Osteoblast (primary cell): ENCODE results near the gene SIRT5. TPM values are rescaled to one million over a fixed set of nuclear protein-coding genes. Genes with fewer than 3 reads are reported as not detected.
A peak's percentile ranks its signal among the peaks of the same experiment; 100 is the strongest.

Experiments used
- DNase-seq: peaks from one replicate; pipeline ENCODE4 v3.0.0; 2011; ENCODE audit warnings: low spot score, mixed read lengths; ENCODE audit not compliant: insufficient read length; ENCODE audit errors: missing footprints
- H2AFZ ChIP-seq: 2 replicates; pipeline ENCODE4 v1.6.0; 2011; ENCODE audit warnings: mild to moderate bottlenecking, low read length
- H3K27ac ChIP-seq: 2 replicates; pipeline ENCODE4 v1.5.1; 2011; ENCODE audit warnings: mild to moderate bottlenecking, low read depth, low read length, moderate library complexity
- H3K27me3 ChIP-seq: 2 replicates; pipeline ENCODE4 v1.6.0; 2012; ENCODE audit warnings: mild to moderate bottlenecking, control low read depth, inconsistent platforms, low read length, moderate library complexity; ENCODE audit not compliant: insufficient read depth
- H3K36me3 ChIP-seq: 2 replicates; pipeline ENCODE4 v1.5.1; 2011; ENCODE audit warnings: mild to moderate bottlenecking, low read length, control low read depth, moderate library complexity; ENCODE audit not compliant: insufficient read depth
- H3K4me1 ChIP-seq: 2 replicates; pipeline ENCODE4 v1.5.1; 2011; ENCODE audit warnings: mild to moderate bottlenecking, low read length, control low read depth, moderate library complexity; ENCODE audit not compliant: insufficient read depth
- H3K4me2 ChIP-seq: 2 replicates; pipeline ENCODE4 v1.6.0; 2011; ENCODE audit warnings: mild to moderate bottlenecking, low read length; ENCODE audit not compliant: insufficient read depth
- H3K4me3 ChIP-seq: fragments of 200-600 bp; sonication (generic); 3 replicates; pipeline ENCODE4 v1.5.1; 2012; ENCODE audit warnings: mild to moderate bottlenecking, low read length, inconsistent platforms; ENCODE audit not compliant: insufficient read depth
- H3K79me2 ChIP-seq: 2 replicates; pipeline ENCODE4 v1.6.0; 2012; ENCODE audit warnings: mild to moderate bottlenecking, low read length, control low read depth, inconsistent platforms; ENCODE audit not compliant: insufficient read depth
- H3K9me3 ChIP-seq: 2 replicates; pipeline ENCODE4 v1.5.1; 2011; ENCODE audit warnings: low read depth, low read length, control low read depth
- H4K20me1 ChIP-seq: 2 replicates; pipeline ENCODE4 v1.6.0; 2012; ENCODE audit warnings: mild to moderate bottlenecking, low read length, control low read depth; ENCODE audit not compliant: insufficient read depth
- total RNA-seq: library from RNA; depleted of rRNA; stranded (reverse); fragments of >200 nt; gene quantifications from 2 replicates; pipeline ENCODE4 v1.2.3, GENCODE V29; 2012
- TF ChIP-seq, protein P1 (sequence below): IDR thresholded peaks from 2 replicates; pipeline ENCODE4 v1.5.1; 2011; ENCODE audit warnings: mild to moderate bottlenecking, low read depth, low read length, moderate library complexity; ENCODE audit errors: extremely low read depth

The SIRT5 gene
- total RNA-seq, 1 donor, result 9.0 TPM

DNA sequence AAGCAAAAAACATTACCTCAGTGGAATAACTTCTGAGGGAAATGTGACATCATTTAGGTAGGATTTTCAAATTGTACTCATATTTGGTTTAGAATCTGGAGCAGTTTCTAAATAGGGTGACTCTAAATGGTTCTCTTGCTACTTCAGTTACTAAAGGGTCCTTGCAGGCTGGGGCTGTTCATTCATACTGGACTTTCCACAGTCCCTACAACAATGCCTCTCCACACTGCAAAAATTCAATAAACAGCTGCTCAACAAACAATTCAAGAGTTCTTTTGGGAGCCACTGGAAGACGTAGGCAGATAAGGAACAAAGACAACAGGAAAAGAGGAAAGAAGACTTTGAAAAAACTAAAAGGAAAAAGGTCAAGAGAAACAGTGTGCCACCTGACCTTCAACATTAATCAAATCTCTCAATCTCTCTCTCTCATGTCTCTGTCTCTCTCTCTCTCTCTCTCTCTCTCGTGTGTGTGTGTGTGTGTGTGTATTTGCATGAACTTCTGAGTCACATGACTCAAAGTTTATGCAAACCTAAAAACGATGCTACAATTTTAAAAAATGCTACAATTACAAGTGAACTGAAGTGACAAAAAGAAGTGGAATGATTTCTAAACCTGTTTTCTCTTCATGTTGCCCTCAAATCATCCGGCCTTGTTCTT is 55.2 kb downstream of the SIRT5 start:
- TF ChIP-seq, protein P1, sequence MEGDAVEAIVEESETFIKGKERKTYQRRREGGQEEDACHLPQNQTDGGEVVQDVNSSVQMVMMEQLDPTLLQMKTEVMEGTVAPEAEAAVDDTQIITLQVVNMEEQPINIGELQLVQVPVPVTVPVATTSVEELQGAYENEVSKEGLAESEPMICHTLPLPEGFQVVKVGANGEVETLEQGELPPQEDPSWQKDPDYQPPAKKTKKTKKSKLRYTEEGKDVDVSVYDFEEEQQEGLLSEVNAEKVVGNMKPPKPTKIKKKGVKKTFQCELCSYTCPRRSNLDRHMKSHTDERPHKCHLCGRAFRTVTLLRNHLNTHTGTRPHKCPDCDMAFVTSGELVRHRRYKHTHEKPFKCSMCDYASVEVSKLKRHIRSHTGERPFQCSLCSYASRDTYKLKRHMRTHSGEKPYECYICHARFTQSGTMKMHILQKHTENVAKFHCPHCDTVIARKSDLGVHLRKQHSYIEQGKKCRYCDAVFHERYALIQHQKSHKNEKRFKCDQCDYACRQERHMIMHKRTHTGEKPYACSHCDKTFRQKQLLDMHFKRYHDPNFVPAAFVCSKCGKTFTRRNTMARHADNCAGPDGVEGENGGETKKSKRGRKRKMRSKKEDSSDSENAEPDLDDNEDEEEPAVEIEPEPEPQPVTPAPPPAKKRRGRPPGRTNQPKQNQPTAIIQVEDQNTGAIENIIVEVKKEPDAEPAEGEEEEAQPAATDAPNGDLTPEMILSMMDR, result no peak
- Histone ChIP-seq H3K36me3 (peaks cover 40% of the 10 kb centered on the region), H3K4me1 (no peaks in the 10 kb centered on the region), H3K27me3 (no peaks in the 10 kb centered on the region), H2AFZ (no peak overlapping the region), H3K4me3 (no peak overlapping the region), H3K9me3 (no peaks in the 10 kb centered on the region), H3K79me2 (peaks cover 8% of the 10 kb centered on the region), H3K4me2 (no peak overlapping the region), H4K20me1 (peaks cover 4% of the 10 kb centered on the region), H3K27ac (no peak overlapping the region)
- DNase-seq, result peak; percentile 15

DNA sequence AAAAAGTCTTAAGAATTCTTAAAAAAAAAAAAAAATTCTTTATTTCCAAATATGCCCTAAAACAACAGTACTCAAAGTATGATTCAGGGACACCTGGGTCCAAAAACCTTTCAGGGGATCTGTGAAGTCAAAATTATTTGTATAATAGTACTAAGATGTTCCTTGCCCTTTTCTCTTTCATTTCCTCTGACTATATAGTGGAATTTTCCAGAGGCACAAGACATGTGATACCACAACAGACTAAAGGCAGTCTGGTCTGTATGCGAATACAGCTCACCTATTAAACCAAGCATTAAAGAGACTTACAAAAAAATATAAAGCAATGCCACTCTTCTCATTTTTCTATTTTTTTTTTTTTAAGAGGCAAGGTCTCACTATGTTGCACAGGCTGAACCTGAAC is 56.1 kb downstream of the SIRT5 start:
- Histone ChIP-seq H3K4me1 (no peaks in the 10 kb centered on the region), H3K36me3 (peaks cover 36% of the 10 kb centered on the region), H3K4me3 (no peak overlapping the region), H3K27me3 (no peaks in the 10 kb centered on the region), H4K20me1 (no peaks in the 10 kb centered on the region), H3K9me3 (no peaks in the 10 kb centered on the region), H2AFZ (no peak overlapping the region), H3K79me2 (peaks cover 8% of the 10 kb centered on the region), H3K27ac (no peak overlapping the region), H3K4me2 (no peak overlapping the region)
- DNase-seq, result no peak
- TF ChIP-seq, protein P1, result no peak

DNA sequence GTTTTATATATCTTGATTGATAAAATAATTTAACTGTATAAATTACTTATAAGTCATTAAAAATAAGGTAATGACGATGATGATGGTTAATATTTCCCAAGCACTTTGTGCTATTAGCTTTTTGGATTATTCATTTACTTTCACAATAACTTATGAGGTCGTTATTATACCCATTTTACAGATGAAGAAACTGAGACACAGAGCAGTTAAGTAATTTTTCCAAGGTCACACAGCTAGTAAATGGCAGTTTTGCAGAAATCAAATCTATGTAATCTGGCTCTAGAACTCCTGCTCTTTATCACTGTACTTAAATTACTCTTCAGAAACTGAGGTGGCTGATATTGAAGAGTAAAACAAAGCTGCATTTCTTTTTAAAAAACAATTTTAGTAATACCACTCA is 58.9 kb downstream of the SIRT5 start:
- H3K79me2 ChIP-seq, result peaks cover 4% of the 10 kb centered on the region
- no peak for DNase-seq
- no peak overlapping the region for H3K4me2 ChIP-seq
- H3K4me3 ChIP-seq, result no peak overlapping the region
- H4K20me1 ChIP-seq, result no peaks in the 10 kb centered on the region
- H3K9me3 ChIP-seq, result no peaks in the 10 kb centered on the region
- no peak overlapping the region for H2AFZ ChIP-seq
- no peak overlapping the region for H3K27ac ChIP-seq
- peaks cover 34% of the 10 kb centered on the region for H3K36me3 ChIP-seq
- H3K27me3 ChIP-seq, result no peaks in the 10 kb centered on the region
- no peaks in the 10 kb centered on the region for H3K4me1 ChIP-seq
- TF ChIP-seq, protein P1, result no peak

DNA sequence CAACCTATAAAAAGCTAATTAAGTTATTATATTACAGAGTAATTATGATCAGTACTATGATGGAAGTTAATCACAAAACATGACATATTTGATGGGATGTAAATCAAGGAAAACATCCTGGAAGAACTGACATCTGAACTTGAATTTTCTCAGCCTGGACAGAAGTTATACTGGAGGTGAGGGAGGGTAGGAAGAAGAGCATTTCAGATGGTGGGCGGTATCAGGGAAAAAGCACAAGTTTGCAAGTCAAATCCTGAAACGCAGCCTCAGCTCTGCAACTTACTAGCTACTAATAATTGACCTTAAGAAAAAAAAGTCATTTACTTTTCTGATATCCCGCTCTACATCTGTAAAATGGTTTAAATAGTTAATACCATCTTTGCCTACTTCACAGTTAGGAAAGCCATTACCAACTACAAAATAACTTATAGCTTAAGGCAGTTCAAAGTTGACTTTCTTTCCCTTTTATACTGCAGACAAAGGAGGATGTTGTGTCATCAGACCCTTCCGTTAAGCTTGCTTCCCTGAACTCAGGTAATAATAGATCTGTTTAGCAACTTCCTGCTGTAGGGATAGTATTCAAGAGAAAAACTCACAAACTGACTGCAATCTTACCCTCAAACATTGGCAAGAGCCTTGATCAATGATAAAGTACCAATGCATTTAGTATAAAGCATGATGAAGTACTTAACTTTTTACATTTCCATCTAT is 61.7 kb downstream of the SIRT5 start:
- no peak overlapping the region for H3K4me3 ChIP-seq
- H3K9me3 ChIP-seq, result no peaks in the 10 kb centered on the region
- H3K4me1 ChIP-seq, result no peaks in the 10 kb centered on the region
- no peaks in the 10 kb centered on the region for H3K79me2 ChIP-seq
- no peaks in the 10 kb centered on the region for H4K20me1 ChIP-seq
- peaks cover 44% of the 10 kb centered on the region for H3K36me3 ChIP-seq
- no peak for DNase-seq
- H3K4me2 ChIP-seq, result no peak overlapping the region
- H3K27me3 ChIP-seq, result no peaks in the 10 kb centered on the region
- no peak overlapping the region for H3K27ac ChIP-seq
- H2AFZ ChIP-seq, result no peak overlapping the region
- TF ChIP-seq, protein P1, result no peak
